B cell (primary cell): Measurements from ENCODE around the gene NUDT16L1.

Experiments
- EZH2 ChIP-seq: IDR thresholded peaks from 2 replicates; pipeline ENCODE4 v1.6.1; 2012; ENCODE audit warnings: borderline replicate concordance, low read depth, mild to moderate bottlenecking, moderate library complexity, low read length; ENCODE audit not compliant: insufficient read depth, poor library complexity, severe bottlenecking
- TF ChIP-seq, protein P1 (sequence below): fragments of 200-600 bp; IDR thresholded peaks from one replicate; pipeline ENCODE4 v1.8.0; 2022; ENCODE audit warnings: antibody characterized with exemption, mild to moderate bottlenecking

DNA sequence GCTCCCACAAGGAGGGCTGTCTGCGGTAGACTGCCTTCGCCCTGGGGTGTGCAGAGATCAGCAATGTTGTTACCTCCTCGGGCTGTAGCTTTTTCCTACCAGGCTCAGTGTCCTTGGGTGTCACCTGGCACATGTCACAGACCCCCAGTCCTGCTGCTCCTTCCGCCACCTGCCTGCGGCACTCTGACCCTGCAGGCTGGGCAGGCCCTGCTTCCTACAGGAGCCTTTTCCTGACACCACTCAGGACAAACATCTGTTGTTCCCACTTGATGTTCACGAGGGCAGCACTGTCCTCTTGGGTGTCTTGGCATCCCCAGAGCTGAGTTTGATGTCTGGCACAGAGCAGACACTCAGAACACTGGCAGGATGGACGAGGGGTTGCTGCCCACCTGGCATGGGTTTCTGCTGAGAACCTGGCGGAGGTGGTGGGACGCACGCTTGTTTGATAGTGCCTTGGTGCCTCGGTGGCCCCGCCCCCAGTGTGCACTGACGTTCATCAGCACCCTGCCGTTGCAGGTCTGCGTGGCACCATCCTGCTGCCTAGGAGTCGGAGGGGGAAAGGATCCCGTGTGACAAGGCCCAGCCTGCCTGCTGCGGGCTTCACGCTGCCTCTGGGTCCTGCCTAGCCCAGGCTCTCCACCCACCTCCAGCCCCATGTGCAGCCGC lies 26.7 kb upstream of the NUDT16L1 start:
- TF ChIP-seq, protein P1, sequence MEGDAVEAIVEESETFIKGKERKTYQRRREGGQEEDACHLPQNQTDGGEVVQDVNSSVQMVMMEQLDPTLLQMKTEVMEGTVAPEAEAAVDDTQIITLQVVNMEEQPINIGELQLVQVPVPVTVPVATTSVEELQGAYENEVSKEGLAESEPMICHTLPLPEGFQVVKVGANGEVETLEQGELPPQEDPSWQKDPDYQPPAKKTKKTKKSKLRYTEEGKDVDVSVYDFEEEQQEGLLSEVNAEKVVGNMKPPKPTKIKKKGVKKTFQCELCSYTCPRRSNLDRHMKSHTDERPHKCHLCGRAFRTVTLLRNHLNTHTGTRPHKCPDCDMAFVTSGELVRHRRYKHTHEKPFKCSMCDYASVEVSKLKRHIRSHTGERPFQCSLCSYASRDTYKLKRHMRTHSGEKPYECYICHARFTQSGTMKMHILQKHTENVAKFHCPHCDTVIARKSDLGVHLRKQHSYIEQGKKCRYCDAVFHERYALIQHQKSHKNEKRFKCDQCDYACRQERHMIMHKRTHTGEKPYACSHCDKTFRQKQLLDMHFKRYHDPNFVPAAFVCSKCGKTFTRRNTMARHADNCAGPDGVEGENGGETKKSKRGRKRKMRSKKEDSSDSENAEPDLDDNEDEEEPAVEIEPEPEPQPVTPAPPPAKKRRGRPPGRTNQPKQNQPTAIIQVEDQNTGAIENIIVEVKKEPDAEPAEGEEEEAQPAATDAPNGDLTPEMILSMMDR: no peak
- no peak for TF ChIP-seq EZH2
